ENCODE results near the gene BPIFB4.
"Not testable (repeated sequence)": the region's sequence is repeated elsewhere in the genome, so short reads cannot be mapped to it uniquely, and the experiment has no call there.

The BPIFB4 gene

GRCh38 chr20:33079259-33079658 is at the start of gene BPIFB4:
BPIFB4 (plus strand) TSS chr20:33079643; CDS start chr20:33081527, 1,884 bp downstream.
- no peak for DNase-seq (ENCODE audit: low read depth)

GRCh38 chr20:33030076-33030475 is 49.4 kb upstream of the BPIFB4 start:
- no peak for DNase-seq (ENCODE audit: low read depth)

GRCh38 chr20:33030569-33030968 is 48.9 kb upstream of the BPIFB4 start:
- no peak for DNase-seq (ENCODE audit: low read depth)

GRCh38 chr20:33031531-33031930 is 47.9 kb upstream of the BPIFB4 start, which contains the start of gene BPIFB6:
BPIFB6 (plus strand) TSS chr20:33031648; CDS start chr20:33031648, 0 bp downstream.
- no peak for DNase-seq (ENCODE audit: low read depth)

- no peak for DNase-seq (ENCODE audit: low read depth)
Observed at GRCh38 chr20:33032555-33032954, 46.9 kb upstream of the BPIFB4 start.

- DNase-seq (ENCODE audit: low read depth) = no peak
Observed at GRCh38 chr20:33033381-33033780, 46.1 kb upstream of the BPIFB4 start.

GRCh38 chr20:33034115-33034514 is 45.3 kb upstream of the BPIFB4 start:
- no peak for DNase-seq (ENCODE audit: low read depth)

- no peak for DNase-seq (ENCODE audit: low read depth)
Observed at GRCh38 chr20:33034901-33035492, 44.4 kb upstream of the BPIFB4 start.

GRCh38 chr20:33037456-33037855 is 42.0 kb upstream of the BPIFB4 start:
- no peak for DNase-seq (ENCODE audit: low read depth)

- no peak for DNase-seq (ENCODE audit: low read depth)
Observed at GRCh38 chr20:33038243-33038642, 41.2 kb upstream of the BPIFB4 start.

GRCh38 chr20:33042430-33042829 is 37.0 kb upstream of the BPIFB4 start:
- DNase-seq (ENCODE audit: low read depth) = no peak

GRCh38 chr20:33042983-33043730 is 36.3 kb upstream of the BPIFB4 start:
- DNase-seq (ENCODE audit: low read depth) = no peak

- DNase-seq (ENCODE audit: low read depth) = no peak
Observed at GRCh38 chr20:33043731-33044181, 35.7 kb upstream of the BPIFB4 start.

- DNase-seq (ENCODE audit: low read depth) = not testable (repeated sequence)
Observed at GRCh38 chr20:33045129-33045721, 34.2 kb upstream of the BPIFB4 start.

GRCh38 chr20:33046412-33046811 is 33.0 kb upstream of the BPIFB4 start:
- no peak for DNase-seq (ENCODE audit: low read depth)

GRCh38 chr20:33051333-33051732 is 28.1 kb upstream of the BPIFB4 start:
- DNase-seq (ENCODE audit: low read depth) = no peak

GRCh38 chr20:33053291-33054106 is 25.9 kb upstream of the BPIFB4 start, which contains the start of gene BPIFB3:
BPIFB3 (plus strand) TSS chr20:33053903; CDS start chr20:33055436, 1,533 bp downstream.
- no peak for DNase-seq (ENCODE audit: low read depth)

GRCh38 chr20:33054381-33054780 is 25.1 kb upstream of the BPIFB4 start:
- DNase-seq (ENCODE audit: low read depth) = no peak

- no peak for DNase-seq (ENCODE audit: low read depth)
Observed at GRCh38 chr20:33054791-33055190, 24.7 kb upstream of the BPIFB4 start.

- no peak for DNase-seq (ENCODE audit: low read depth)
Observed at GRCh38 chr20:33059136-33059535, 20.3 kb upstream of the BPIFB4 start.

GRCh38 chr20:33059741-33060390 is 19.6 kb upstream of the BPIFB4 start:
- no peak for DNase-seq (ENCODE audit: low read depth)

- DNase-seq (ENCODE audit: low read depth) = no peak
Observed at GRCh38 chr20:33061658-33062028, 17.8 kb upstream of the BPIFB4 start.
